VCaP (cell line): ENCODE results near the gene IL37.

ENCODE experiments used
- H3K27ac ChIP-seq: fragments of 450-650 bp; 2 replicates; pipeline ENCODE4 v1.5.1; 2017
- TF ChIP-seq, protein P1 (sequence below): fragments of 450-650 bp; conservative IDR thresholded peaks from 2 replicates; pipeline ENCODE4 v1.5.1; 2017; ENCODE audit warnings: mild to moderate bottlenecking, moderate library complexity

IL37 gene, protein sequence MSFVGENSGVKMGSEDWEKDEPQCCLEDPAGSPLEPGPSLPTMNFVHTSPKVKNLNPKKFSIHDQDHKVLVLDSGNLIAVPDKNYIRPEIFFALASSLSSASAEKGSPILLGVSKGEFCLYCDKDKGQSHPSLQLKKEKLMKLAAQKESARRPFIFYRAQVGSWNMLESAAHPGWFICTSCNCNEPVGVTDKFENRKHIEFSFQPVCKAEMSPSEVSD

DNA sequence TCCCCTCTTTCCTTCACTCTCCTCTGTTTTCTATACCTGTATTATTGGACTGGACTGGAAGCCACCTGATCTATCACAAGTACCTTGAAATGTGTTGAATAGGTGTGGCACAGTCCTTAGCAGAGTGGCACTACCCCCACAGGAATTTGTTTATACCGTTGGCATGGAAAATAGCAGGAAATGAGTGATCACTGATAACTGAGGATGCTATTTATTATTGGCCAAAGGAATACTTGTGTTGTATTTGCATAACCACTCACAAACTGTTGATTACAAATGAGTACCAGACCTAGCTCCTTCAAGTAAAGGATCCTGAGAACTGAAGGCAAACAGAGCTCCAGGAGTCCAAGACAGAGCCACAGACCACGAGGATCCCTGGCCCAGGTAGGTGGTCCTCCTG, at the start of gene IL37:
Gene IL37 (plus strand): TSS at position 301 of the 400 bp plus-strand sequence. CDS start 1,848 bp downstream, outside the sequence.
- TF ChIP-seq, protein P1, sequence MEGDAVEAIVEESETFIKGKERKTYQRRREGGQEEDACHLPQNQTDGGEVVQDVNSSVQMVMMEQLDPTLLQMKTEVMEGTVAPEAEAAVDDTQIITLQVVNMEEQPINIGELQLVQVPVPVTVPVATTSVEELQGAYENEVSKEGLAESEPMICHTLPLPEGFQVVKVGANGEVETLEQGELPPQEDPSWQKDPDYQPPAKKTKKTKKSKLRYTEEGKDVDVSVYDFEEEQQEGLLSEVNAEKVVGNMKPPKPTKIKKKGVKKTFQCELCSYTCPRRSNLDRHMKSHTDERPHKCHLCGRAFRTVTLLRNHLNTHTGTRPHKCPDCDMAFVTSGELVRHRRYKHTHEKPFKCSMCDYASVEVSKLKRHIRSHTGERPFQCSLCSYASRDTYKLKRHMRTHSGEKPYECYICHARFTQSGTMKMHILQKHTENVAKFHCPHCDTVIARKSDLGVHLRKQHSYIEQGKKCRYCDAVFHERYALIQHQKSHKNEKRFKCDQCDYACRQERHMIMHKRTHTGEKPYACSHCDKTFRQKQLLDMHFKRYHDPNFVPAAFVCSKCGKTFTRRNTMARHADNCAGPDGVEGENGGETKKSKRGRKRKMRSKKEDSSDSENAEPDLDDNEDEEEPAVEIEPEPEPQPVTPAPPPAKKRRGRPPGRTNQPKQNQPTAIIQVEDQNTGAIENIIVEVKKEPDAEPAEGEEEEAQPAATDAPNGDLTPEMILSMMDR: no peak
- no peak within 1 kb of the TSS for H3K27ac ChIP-seq

DNA sequence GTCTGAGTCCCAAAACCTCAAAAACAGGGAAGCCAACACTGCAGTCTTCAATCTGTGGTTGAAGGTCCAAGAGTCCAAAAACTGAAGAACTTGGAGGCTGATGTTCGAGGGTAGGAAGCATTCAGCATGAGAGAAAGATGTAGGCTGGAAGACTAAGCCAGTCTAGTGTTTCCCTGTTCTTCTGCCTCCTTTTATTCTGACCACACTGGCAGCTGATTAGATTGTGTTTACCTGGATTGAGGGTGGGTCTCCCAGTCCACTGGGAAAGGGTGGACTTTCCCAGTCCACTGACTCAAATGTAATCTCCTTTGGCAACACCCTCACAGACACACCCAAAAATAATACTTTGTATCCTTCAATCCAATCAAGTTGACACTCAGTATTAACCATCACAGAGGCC, 46.9 kb upstream of the IL37 start:
- TF ChIP-seq, protein P1: no peak
- H3K27ac ChIP-seq: no peak overlapping the region

DNA sequence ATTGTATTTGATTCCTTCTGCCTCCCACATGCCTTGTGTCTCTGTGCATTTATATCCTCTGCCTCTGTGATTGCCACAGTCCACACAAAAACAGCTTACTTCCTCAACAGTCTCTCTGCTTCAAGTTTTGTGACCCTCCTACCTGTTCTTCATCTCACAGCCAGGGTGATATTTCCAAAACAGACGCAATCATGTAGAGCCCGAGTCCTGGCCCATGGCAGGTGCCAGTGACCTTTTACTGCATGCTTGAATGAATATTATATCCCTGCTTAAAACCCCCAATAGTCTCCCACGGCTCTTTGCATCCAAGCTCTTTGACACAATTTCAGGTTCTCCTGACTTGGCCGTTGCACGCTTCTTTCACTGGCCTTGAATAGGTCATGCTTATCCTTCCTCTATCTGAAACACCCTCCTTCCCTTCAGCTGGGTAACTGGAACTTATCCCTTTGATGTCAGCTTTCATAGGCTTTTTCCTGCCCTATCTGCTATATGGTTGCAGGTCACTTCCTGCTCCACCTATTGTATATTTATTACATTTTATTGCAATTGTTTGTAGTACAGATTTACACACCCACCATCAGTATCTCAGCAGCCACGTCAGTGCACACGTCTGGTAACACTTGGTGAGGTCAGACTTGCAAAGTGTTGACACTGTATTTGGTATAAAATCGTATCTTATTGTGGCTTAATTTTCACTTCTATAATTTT, 44.7 kb upstream of the IL37 start:
- TF ChIP-seq, protein P1: no peak
- H3K27ac ChIP-seq: no peak overlapping the region

DNA sequence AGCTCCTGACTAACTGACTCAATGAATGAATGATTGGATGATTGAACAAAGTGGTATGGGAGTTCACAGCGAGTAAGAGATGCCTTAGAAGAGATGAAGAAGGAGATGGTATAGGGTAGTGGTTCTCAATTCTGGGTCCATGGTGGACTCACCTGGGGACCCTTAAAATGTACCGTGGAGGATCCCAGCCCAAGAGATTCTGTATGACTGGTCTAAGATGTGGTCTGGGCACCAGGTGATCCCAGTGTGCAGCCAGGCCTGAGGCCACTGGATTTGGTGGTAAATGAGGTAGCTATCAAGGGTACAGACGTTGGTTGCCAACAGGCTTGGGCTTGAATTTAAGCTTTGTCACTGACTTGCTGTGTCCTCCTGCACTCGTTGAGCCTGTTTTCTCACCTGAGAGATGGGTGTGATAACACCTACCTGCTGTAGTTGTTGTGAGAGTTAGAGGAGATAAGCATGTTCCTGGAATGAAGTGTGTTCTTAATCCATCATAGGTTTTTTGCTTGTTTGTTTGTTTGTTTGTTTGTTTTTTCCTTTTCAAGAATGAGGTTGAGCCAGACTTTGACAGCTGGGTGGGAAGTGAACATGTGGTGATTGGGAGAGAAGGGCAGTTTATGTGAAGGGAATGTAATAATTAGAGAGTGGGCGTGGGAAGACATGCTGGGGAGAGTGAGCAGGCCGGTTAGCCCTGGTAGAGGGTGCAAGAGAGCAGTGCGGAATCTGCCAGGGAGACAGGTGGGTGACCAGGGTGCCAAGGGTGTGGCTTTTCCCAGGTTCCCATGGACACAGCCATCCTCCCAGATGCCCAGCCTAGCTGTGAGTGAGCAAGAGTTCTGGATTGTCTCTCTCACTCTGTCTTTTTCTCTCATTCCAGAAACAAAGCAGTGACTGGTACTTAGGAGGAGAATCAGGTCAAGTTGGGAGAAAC, 43.0 kb upstream of the IL37 start:
- TF ChIP-seq, protein P1: no peak
- H3K27ac ChIP-seq: peak overlapping the region; percentile 56

DNA sequence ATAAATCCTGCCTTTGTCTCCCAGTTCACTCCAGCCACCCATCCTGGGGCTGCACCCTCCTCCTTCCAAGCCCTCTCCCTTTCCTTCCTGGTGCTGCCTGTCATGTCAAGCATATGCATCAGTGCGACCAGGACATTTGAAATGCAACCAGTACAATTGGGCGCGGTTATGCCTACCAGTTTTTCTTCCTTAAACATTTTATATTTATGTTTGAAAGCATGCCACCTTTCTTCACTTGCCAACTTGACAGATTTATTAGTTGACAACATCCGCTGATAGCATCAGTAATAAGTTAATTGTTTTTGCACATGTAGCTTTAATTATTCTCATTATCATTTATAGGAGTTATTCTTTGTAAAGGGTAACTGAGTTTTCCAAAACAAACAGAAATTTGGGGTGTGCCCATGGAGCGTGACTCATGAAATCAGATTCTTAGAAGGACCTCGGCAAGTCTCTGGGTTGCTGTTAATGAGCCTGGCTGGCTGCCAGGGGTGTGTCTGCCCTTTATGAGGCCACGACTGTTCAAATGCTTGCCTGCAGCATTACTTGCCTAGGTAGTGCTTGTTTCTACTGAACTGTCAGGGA, 41.6 kb upstream of the IL37 start:
- peak overlapping the region; percentile 56 for H3K27ac ChIP-seq
- TF ChIP-seq, protein P1: no peak

DNA sequence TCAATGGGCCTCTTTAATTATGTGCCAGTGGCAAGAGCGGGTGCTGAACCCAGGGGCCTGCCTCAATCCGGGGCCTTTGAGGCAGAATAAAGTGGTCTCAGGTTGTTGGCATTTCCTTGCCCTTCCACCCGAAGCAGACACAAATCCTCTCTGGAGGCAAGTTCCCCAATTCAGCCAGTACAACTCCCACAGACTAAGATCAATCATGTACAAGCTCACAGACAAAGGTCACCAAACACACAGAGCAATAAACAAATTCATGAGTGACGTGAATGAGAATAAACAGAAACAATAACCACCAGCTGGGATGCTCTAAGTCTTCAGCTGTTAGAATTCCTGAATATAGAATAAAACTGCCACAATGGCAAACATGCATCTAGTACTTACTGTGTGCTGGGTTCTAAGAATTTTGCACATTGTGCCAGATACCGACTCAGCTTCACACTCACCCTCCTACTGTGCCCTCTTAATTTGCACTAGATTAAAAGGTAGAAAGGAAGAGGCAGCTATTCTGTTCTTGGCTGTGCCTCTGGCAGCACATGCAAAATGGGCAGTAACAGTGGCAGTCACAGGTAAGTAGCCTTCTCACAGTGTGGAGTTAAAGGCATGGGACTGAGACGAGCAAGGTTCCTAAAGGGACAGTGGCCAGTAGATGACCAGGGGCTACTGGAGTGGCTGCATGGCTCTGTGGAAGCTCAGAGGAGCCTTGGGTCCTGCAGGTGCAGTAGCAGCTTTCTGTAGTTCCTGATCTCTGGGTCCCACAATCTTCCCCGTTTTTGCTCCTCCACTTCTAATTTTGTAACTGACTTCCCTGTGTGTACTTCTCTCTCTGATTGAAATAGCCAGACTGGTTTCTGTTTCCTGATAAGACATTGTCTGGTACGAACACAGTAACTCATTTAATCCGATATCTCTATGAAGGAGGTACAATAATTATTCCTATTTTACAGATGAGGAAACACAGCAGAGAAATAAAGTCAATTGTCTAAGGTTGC, 39.8 kb upstream of the IL37 start:
- TF ChIP-seq, protein P1: no peak
- H3K27ac ChIP-seq: no peak overlapping the region
